K562 (cell line): ENCODE measurements around the gene ZC3H12A. TPM values are rescaled to one million over a fixed set of nuclear protein-coding genes. Genes with fewer than 3 reads are reported as not detected.

Experiments used
- CBFB ChIP-seq: sonication (generic); formaldehyde crosslinking; IDR thresholded peaks from 2 replicates; pipeline ENCODE4 v1.4.0; 2020; ENCODE audit warnings: mild to moderate bottlenecking, missing genetic modification reagents
- CC2D1A ChIP-seq: fragments of 450-650 bp; IDR thresholded peaks from 2 replicates; pipeline ENCODE4 v1.6.1; 2017; ENCODE audit warnings: mild to moderate bottlenecking
- DNMT1 ChIP-seq: fragments of 450-650 bp; IDR thresholded peaks from 2 replicates; pipeline ENCODE4 v1.6.1; 2016; ENCODE audit warnings: antibody characterized with exemption, mild to moderate bottlenecking
- GABPB2 ChIP-seq: fragments of 250-450 bp; sonication (Bioruptor Pico); conservative IDR thresholded peaks from 2 replicates; pipeline ENCODE4 v1.5.1; 2021; ENCODE audit warnings: mild to moderate bottlenecking
- KDM2B ChIP-seq: fragments of 250-450 bp; sonication (Bioruptor Pico); IDR thresholded peaks from 2 replicates; pipeline ENCODE4 v1.8.0; 2021; ENCODE audit warnings: mild to moderate bottlenecking, moderate library complexity
- KDM4B ChIP-seq, 2 experiments: fragments of 450-650 bp in 1 of 2; sonication (generic) in 1 of 2; IDR thresholded peaks; 2 replicates each; pipeline ENCODE4 v1.6.1; 2016 to 2017; ENCODE audit warnings: borderline replicate concordance in 2 of 2, antibody characterized with exemption in 1 of 2, low read depth in 1 of 2, mild to moderate bottlenecking in 1 of 2
- MEF2A ChIP-seq: IDR thresholded peaks from 2 replicates; pipeline ENCODE4 v1.6.1; 2011; ENCODE audit warnings: low read depth, mild to moderate bottlenecking, low read length, moderate library complexity; ENCODE audit not compliant: control insufficient read depth
- MEIS2 ChIP-seq: fragments of 450-650 bp; IDR thresholded peaks from 2 replicates; pipeline ENCODE4 v1.6.1; 2014; ENCODE audit warnings: mild to moderate bottlenecking; ENCODE audit not compliant: partially characterized antibody
- MITF ChIP-seq: IDR thresholded peaks from 2 replicates; pipeline ENCODE4 v1.6.1; 2014; ENCODE audit warnings: antibody characterized with exemption
- MXD1 ChIP-seq: fragments of 250-450 bp; sonication (Bioruptor Pico); IDR thresholded peaks from 2 replicates; pipeline ENCODE4 v1.8.0; 2021; ENCODE audit warnings: borderline replicate concordance, mild to moderate bottlenecking, moderate library complexity; ENCODE audit not compliant: poor library complexity, severe bottlenecking
- NCOR1 ChIP-seq: fragments of 450-650 bp; IDR thresholded peaks from 2 replicates; pipeline ENCODE4 v1.6.1; 2016; ENCODE audit warnings: mild to moderate bottlenecking, moderate library complexity
- RBFOX2 ChIP-seq: fragments of 200-400 bp; formaldehyde crosslinking; IDR thresholded peaks from 2 replicates; pipeline ENCODE4 v1.6.1; 2017; ENCODE audit warnings: low read depth, mild to moderate bottlenecking, low read length, moderate library complexity
- SAFB ChIP-seq: fragments of 200-400 bp; formaldehyde crosslinking; IDR thresholded peaks from 2 replicates; pipeline ENCODE4 v1.6.1; 2017; ENCODE audit warnings: low read depth, low read length, borderline replicate concordance
- SMAD4 ChIP-seq: fragments of 250-450 bp; sonication (Bioruptor Pico); conservative IDR thresholded peaks from 2 replicates; pipeline ENCODE4 v1.8.0; 2021; ENCODE audit warnings: inconsistent platforms, mild to moderate bottlenecking, moderate library complexity
- SMARCA4 ChIP-seq: fragments of 450-650 bp; IDR thresholded peaks from 2 replicates; pipeline ENCODE4 v1.6.1; 2016
- TCF15 ChIP-seq: fragments of 250-450 bp; sonication (Bioruptor Pico); IDR thresholded peaks from 2 replicates; pipeline ENCODE4 v1.8.0; 2022; ENCODE audit warnings: moderate library complexity, mild to moderate bottlenecking, inconsistent platforms
- TFAP4 ChIP-seq: sonication (generic); formaldehyde crosslinking; IDR thresholded peaks from 2 replicates; pipeline ENCODE4 v1.8.0; 2022; ENCODE audit warnings: missing genetic modification reagents, mild to moderate bottlenecking, moderate library complexity, borderline replicate concordance
- TFE3 ChIP-seq: fragments of 450-650 bp; formaldehyde crosslinking; IDR thresholded peaks from 2 replicates; pipeline ENCODE4 v1.4.0; 2020; ENCODE audit warnings: mild to moderate bottlenecking, mixed read lengths
- U2AF1 ChIP-seq: fragments of 200-400 bp; formaldehyde crosslinking; optimal IDR thresholded peaks from 2 replicates; pipeline ENCODE3; 2017; ENCODE audit warnings: mild to moderate bottlenecking, low read depth, low read length, moderate library complexity
- ZBTB1 ChIP-seq: sonication (generic); formaldehyde crosslinking; IDR thresholded peaks from 2 replicates; pipeline ENCODE4 v1.8.1; 2023; ENCODE audit warnings: missing genetic modification reagents, low read depth, mild to moderate bottlenecking, borderline replicate concordance
- ZFP30 ChIP-seq: fragments of 250-450 bp; sonication (Bioruptor Pico); IDR thresholded peaks from 2 replicates; pipeline ENCODE4 v1.8.0; 2022; ENCODE audit warnings: moderate library complexity, mild to moderate bottlenecking, inconsistent platforms, borderline replicate concordance
- ZNF197 ChIP-seq: fragments of 200-800 bp; sonication (Bioruptor generic); IDR thresholded peaks from 2 replicates; pipeline ENCODE4 v1.6.1; 2016; ENCODE audit warnings: low read depth, missing genetic modification characterization, missing compliant biosample characterization
- ZNF384 ChIP-seq: IDR thresholded peaks from 2 replicates; pipeline ENCODE4 v1.6.1; 2012; ENCODE audit warnings: low read depth, low read length, improper control_type of control experiment
- polyA plus RNA-seq, 8 experiments: library from polyadenylated mRNA; depleted of rRNA in 4 of 8; stranded (reverse) in 5 of 8; unstranded in 3 of 8; fragments of >200 nt; fragmentation: Nextera tagmentation in 2 of 8; fragmentation: Illumina TruSeq in 1 of 8; extraction: Ambion mirVana in 2 of 8; extraction: Trizol in 1 of 8; gene quantifications; 2 replicates each; pipeline versions ENCODE4 v1.2.1 to v1.2.3, GENCODE V29; 2011 to 2014; ENCODE audit warnings: inconsistent platforms in 1 of 8, missing spikeins in 1 of 8
- total RNA-seq, 7 experiments: library from RNA; depleted of rRNA in 6 of 7; stranded (reverse); fragments of >200 nt in 6 of 7; fragmentation: Illumina TruSeq in 2 of 7; extraction: Trizol in 2 of 7; gene quantifications; 2 replicates each; pipeline versions ENCODE4 v1.2.1 to v1.2.3, GENCODE V29; 2011 to 2021; ENCODE audit warnings: low replicate concordance in 1 of 7

Gene ZC3H12A
- total and polyA plus RNA-seq, 9 of the 15 experiments (the other 6 are each of a cell fraction or from before 2014, with no cell fraction given): 0.14 to 9.4 (median 6.7) TPM

- TF ChIP-seq ZBTB1 (CRISPR knock-in tag) (no peak), KDM2B (CRISPR knock-in tag) (no peak; the same call in none of the 2 replicates), MEIS2 (peak; percentile 83), ZNF384 (no peak), TFE3 (CRISPR knock-in tag) (no peak), TFAP4 (CRISPR knock-in tag) (no peak; the same call in 1 of the 2 replicates), CC2D1A (no peak), MXD1 (CRISPR knock-in tag) (peak; percentile 49), SMAD4 (CRISPR knock-in tag) (peak; percentile 90), RBFOX2 (peak; percentile 99), DNMT1 (no peak), CBFB (CRISPR knock-in tag) (no peak; the same call in 1 of the 2 replicates), SAFB (no peak), TCF15 (CRISPR knock-in tag) (no peak), U2AF1 (peak; percentile 84), NCOR1 (no peak), ZNF197 (no peak), MEF2A (no peak), ZFP30 (CRISPR knock-in tag) (no peak), GABPB2 (CRISPR knock-in tag) (no peak), SMARCA4 (no peak), MITF (peak; percentile 28; the same call in 1 of the 2 replicates), KDM4B (IDR thresholded peaks at IDR 0.05; ENCODE audit: borderline replicate concordance in 2 of 2, low read depth in 1 of 2) (peak in 1 of 2 experiments; percentile 32; a peak in 1 of 4 replicates)
Observed at GRCh38 chr1:37514350-37515184, 40.2 kb downstream of the ZC3H12A start, which contains the start of gene MEAF6 (continued).
